Measurements from ENCODE around the gene TSEN15. TPM values are rescaled to one million over a fixed set of nuclear protein-coding genes. Genes with fewer than 3 reads are reported as not detected.

TSEN15 gene
- total RNA-seq, 1 donor from 2014 or later = 36.8 TPM

DNA sequence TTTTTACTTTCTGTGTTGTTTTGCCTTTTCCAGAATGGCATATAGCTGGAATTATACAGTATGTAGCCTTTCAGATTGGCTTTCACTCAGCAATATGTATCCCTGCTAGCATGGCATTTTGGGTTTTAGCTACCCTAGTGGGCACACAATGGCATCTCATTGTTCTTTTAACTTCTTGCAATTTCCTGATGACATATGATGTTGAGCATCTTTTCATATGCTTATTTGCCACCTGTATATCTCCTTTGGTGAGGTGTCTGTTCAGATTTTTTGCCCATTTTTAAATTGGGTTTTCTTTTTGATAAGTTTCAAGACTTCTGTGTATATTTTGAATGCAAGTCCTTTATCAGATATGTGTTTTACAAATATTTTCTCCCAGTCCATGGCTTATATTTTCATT lies 14.0 kb downstream of the TSEN15 start:
- no peak for DNase-seq (ENCODE audit: extremely low spot score, unreplicated experiment)
- Mint-ChIP-seq H3K36me3 (ENCODE audit: unreplicated experiment) (peaks cover 40% of the 10 kb centered on the region), H3K9me3 (ENCODE audit: unreplicated experiment) (peaks cover 9% of the 10 kb centered on the region), H3K4me1 (ENCODE audit: unreplicated experiment) (peaks cover 31% of the 10 kb centered on the region), H3K4me3 (ENCODE audit: unreplicated experiment) (no peak overlapping the region), H3K27me3 (ENCODE audit: unreplicated experiment) (no peaks in the 10 kb centered on the region), H3K27ac (ENCODE audit: unreplicated experiment) (no peak overlapping the region)
- TF ChIP-seq CTCF (IDR thresholded peaks at IDR 0.05) = no peak

- no peak for DNase-seq (ENCODE audit: extremely low spot score, unreplicated experiment)
- Mint-ChIP-seq H3K36me3 (ENCODE audit: unreplicated experiment) (peaks cover 48% of the 10 kb centered on the region), H3K9me3 (ENCODE audit: unreplicated experiment) (peaks cover 9% of the 10 kb centered on the region), H3K27me3 (ENCODE audit: unreplicated experiment) (no peaks in the 10 kb centered on the region), H3K27ac (ENCODE audit: unreplicated experiment) (no peak overlapping the region), H3K4me1 (ENCODE audit: unreplicated experiment) (peaks cover 22% of the 10 kb centered on the region), H3K4me3 (ENCODE audit: unreplicated experiment) (no peak overlapping the region)
- no peak for TF ChIP-seq CTCF (IDR thresholded peaks at IDR 0.05)
Measured at GRCh38 chr1:184068354-184068753, 16.8 kb downstream of the TSEN15 start.

DNA sequence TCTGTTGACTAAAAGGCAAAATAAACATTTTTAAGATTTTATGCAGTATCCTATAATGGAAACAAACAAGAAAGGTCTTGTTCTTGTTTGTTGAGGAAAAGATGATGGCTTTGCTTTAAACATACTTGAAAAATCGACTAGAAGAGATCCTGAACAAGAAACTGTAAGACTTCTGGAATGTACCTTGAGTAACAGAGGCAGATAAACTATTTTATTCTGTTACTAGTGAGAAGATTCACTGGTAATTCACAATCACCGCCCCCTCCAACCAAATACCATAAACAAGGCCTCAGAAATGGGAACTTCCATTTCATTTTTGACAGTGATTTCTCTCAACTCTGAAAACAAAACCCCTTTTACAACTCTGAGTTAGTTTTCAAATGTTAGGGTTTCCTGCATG lies 18.1 kb downstream of the TSEN15 start:
- Mint-ChIP-seq H3K36me3 (ENCODE audit: unreplicated experiment) (peaks cover 46% of the 10 kb centered on the region), H3K27me3 (ENCODE audit: unreplicated experiment) (no peaks in the 10 kb centered on the region), H3K9me3 (ENCODE audit: unreplicated experiment) (peaks cover 9% of the 10 kb centered on the region), H3K4me1 (ENCODE audit: unreplicated experiment) (peaks cover 20% of the 10 kb centered on the region), H3K27ac (ENCODE audit: unreplicated experiment) (no peak overlapping the region), H3K4me3 (ENCODE audit: unreplicated experiment) (no peak overlapping the region)
- no peak for DNase-seq (ENCODE audit: extremely low spot score, unreplicated experiment)
- no peak for TF ChIP-seq CTCF (IDR thresholded peaks at IDR 0.05)

- Mint-ChIP-seq H3K9me3 (ENCODE audit: unreplicated experiment) (no peaks in the 10 kb centered on the region), H3K27ac (ENCODE audit: unreplicated experiment) (no peak overlapping the region)
Measured at GRCh38 chr1:184072376-184072775, 20.8 kb downstream of the TSEN15 start.

DNA sequence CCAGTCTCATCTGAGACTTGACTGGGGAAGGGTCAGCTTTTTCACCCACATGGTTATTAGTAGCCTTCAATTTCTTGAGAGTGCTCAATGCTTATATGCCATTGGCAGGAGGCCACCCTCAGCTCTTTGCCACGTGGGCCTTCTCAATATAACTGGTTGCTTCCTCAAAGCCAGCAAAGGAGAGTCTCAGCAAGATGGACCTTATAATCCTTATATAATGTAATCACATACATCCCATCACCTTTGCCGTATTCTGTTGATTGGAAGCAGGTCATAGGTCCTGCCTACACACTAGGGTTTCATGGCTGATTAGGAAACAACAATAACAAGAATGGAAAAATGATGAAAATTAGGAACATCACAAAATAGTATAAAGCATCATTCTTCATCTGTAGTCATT lies 22.9 kb downstream of the TSEN15 start:
- H3K4me1 Mint-ChIP-seq (ENCODE audit: unreplicated experiment) = peaks cover 36% of the 10 kb centered on the region
- H3K9me3 Mint-ChIP-seq (ENCODE audit: unreplicated experiment) = no peaks in the 10 kb centered on the region
- DNase-seq (ENCODE audit: extremely low spot score, unreplicated experiment) = no peak
- H3K36me3 Mint-ChIP-seq (ENCODE audit: unreplicated experiment) = peaks cover 23% of the 10 kb centered on the region
- no peaks in the 10 kb centered on the region for H3K27me3 Mint-ChIP-seq (ENCODE audit: unreplicated experiment)
- peak overlapping the region; percentile 3 for H3K27ac Mint-ChIP-seq (ENCODE audit: unreplicated experiment)
- TF ChIP-seq CTCF (IDR thresholded peaks at IDR 0.05) = no peak
- no peak overlapping the region for H3K4me3 Mint-ChIP-seq (ENCODE audit: unreplicated experiment)

More at GRCh38 chr1:184072376-184072775, 20.8 kb downstream of the TSEN15 start:
- Mint-ChIP-seq H3K4me3 (ENCODE audit: unreplicated experiment) (no peak overlapping the region), H3K36me3 (ENCODE audit: unreplicated experiment) (peaks cover 27% of the 10 kb centered on the region), H3K27me3 (ENCODE audit: unreplicated experiment) (no peaks in the 10 kb centered on the region), H3K4me1 (ENCODE audit: unreplicated experiment) (peaks cover 24% of the 10 kb centered on the region)
- no peak for TF ChIP-seq CTCF (IDR thresholded peaks at IDR 0.05)
- no peak for DNase-seq (ENCODE audit: extremely low spot score, unreplicated experiment)
